GM15510 (cell line): ENCODE results near the gene OR6J1.

Experiments
- POLR2A ChIP-seq: IDR thresholded peaks from 3 replicates; pipeline ENCODE4 v1.6.1; 2011; ENCODE audit warnings: borderline replicate concordance; ENCODE audit not compliant: insufficient read length; ENCODE audit errors: extremely low read depth

OR6J1 gene

DNA sequence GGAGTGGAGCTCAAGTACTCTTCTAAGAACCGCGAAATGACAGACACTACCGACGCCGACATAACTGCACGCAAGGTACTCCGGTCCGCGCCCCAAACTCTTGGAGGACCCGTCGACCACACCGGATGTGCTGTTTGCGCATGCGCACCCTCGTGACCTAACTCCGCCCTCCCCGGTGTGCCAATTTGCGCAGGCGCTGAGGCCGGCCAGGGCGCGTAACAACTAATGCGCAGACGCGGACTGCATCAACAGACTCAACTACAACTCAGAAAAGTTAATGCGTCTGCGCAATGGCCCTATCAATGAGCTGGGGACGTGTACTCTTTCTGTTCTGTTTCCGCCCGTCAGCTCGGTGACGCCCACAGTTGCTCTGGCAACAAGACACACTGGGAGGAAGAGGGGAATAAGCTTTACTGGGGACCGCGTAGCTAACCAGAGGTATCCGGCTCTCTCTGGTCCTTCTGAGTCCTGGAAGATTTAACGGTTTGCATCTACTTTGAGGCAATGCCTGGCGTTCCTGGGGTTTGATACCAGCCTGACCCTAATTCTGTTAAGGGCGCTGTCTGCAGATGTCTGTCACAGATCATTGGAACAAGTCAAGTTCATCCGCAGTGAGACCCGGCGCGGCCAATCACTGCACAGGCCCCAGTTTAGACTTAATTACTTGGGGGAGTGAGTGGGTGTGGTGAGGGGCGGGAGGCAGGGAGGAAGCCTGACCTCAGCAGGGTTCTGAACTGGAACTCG, 54.9 kb downstream of the OR6J1 start, which contains the start of gene DAD1:
DAD1 (minus strand) TSS at position 129 of the 744 bp plus-strand sequence; CDS start at position 62, 67 bp downstream.
- peak; percentile 92 for TF ChIP-seq POLR2A

DNA sequence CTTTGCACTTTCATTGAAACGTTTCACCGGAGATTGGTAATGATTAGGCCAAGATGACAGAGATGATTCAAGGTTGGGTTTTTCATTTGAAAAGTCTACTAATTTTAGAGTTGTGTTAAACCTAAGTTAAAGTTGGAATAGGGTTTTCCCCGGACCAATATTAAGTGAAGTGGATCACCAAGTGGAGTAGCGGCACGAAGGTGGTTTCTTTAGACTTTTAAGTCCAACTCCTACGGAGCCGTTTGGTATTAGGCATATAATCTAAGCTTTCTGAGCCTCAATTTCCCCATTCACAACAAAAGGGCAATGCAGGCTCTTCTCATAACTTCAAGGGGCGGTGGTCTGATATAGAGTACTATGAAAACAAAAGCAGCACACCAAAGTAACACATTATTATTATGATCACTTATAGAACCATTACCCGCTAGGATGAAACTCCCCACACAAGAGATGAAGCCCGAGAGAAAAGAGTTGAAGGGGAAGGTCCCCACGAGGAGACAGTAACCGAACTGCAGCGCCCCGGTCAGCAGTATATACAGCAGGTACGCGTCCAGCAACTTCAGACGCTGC, 55.5 kb downstream of the OR6J1 start:
- TF ChIP-seq POLR2A: no peak

DNA sequence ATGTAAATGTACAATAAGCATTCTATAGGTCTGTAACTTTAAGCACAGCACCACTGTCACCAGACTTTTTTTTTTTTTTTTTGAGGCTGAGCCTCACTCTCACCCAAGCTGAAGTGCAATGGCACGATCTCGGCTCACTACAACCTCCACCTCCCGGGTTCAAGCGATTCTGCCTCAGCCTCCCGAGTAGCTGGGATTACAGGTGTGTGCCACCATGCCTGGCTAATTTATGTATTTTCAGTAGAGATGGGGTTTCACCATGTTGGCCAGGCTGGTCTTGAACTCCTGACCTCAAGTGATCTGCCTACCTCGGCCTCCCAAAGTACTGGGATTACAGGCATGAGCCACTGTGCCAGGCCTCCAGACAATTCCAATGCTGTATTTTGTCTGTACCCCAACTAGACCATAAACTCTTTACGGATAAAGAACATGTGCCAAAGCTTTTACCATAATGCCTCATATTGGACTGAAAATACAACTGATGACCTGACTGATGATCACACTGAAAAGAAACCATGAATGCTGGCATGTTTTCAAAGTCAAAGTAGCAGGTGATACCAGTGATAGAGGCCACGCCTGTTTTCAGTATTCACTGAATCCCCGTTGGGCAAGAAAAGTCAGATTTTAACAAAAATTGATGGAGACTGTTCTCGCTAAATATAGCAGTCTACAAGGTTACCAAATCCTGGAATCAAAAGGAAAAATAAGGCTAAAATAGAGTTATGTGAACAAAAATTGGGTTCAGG, 56.3 kb downstream of the OR6J1 start:
- peak; percentile 17 for TF ChIP-seq POLR2A

DNA sequence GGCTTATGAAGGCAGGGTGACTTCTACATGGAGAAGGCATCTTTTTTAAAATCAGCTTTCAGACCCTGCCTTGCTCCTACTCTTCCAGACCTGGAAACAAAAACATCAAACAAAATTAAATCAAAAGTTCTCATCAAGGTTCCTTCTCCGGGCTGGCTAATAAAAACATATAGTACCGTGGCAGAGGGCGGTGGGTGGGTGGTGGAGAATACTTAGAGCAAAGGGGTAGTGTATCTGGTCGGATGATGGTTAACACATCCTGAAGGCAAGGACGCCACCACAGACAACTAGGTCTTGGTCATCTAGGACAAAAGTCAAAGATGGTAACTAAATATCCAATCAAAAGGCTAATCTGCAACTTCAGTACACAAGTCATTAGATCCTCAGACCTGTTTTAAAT, 56.9 kb downstream of the OR6J1 start:
- no peak for TF ChIP-seq POLR2A

DNA sequence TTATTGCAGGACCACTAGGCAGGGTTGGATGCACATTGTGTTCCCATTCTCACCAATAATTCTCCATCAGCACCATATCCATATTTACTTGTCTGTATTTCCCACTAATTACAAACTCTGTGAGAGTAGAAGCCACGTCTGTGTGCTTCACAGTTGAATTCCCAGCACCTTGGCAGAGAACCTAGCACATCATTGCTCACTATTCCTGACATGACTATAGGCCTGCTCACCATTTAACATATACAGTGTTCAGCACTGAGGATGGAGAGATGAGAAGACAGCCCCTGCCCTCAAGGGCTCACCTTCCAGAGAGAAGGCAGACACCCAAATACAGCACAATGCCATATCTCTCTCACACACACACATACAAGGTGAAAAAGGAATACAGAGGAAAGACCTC, 60.2 kb downstream of the OR6J1 start:
- TF ChIP-seq POLR2A: no peak
